OCI-M1 (cell line): ENCODE results near the gene CUBN.
A peak's percentile ranks its signal among the peaks of the same experiment; 100 is the strongest.
"Not testable (repeated sequence)": the region's sequence is repeated elsewhere in the genome, so short reads cannot be mapped to it uniquely, and the experiment has no call there.

Experiments
- DNase-seq: peaks from one replicate; lab custom pipeline; 2025; lab: John Stamatoyannopoulos, UW

CUBN gene

GRCh38 chr10:16867556-16867955 lies 262.1 kb downstream of the CUBN start:
- no peak for DNase-seq

GRCh38 chr10:16866541-16867275 lies 262.9 kb downstream of the CUBN start:
- DNase-seq, result no peak

- DNase-seq, result no peak
Observed at GRCh38 chr10:16865766-16866165, 263.8 kb downstream of the CUBN start.

- no peak for DNase-seq
Observed at GRCh38 chr10:16863766-16864165, 265.8 kb downstream of the CUBN start.

- no peak for DNase-seq
Observed at GRCh38 chr10:16857419-16857818, 272.2 kb downstream of the CUBN start.

GRCh38 chr10:16856567-16856966 lies 273.0 kb downstream of the CUBN start:
- no peak for DNase-seq

GRCh38 chr10:16856092-16856491 lies 273.5 kb downstream of the CUBN start:
- DNase-seq, result no peak

- no peak for DNase-seq
Observed at GRCh38 chr10:16854623-16855022, 275.0 kb downstream of the CUBN start.

GRCh38 chr10:16853809-16854208 lies 275.8 kb downstream of the CUBN start:
- DNase-seq, result no peak

GRCh38 chr10:16853201-16853600 lies 276.4 kb downstream of the CUBN start:
- DNase-seq, result peak; percentile 60

- no peak for DNase-seq
Observed at GRCh38 chr10:16852624-16853023, 277.0 kb downstream of the CUBN start.

GRCh38 chr10:16848562-16849154 lies 281.0 kb downstream of the CUBN start:
- DNase-seq, result no peak

GRCh38 chr10:16847644-16848043 lies 282.0 kb downstream of the CUBN start:
- DNase-seq, result no peak

GRCh38 chr10:16845248-16845647 lies 284.4 kb downstream of the CUBN start:
- no peak for DNase-seq

GRCh38 chr10:16843252-16843870 lies 286.2 kb downstream of the CUBN start:
- DNase-seq, result peak; percentile 91

- DNase-seq, result no peak
Observed at GRCh38 chr10:16835228-16835627, 294.4 kb downstream of the CUBN start.

- DNase-seq, result no peak
Observed at GRCh38 chr10:16832351-16833080, 297.1 kb downstream of the CUBN start.

GRCh38 chr10:16828701-16829175 lies 300.9 kb downstream of the CUBN start:
- DNase-seq, result no peak

- peak; percentile 90 for DNase-seq
Observed at GRCh38 chr10:16828114-16828568, 301.5 kb downstream of the CUBN start.

GRCh38 chr10:16827474-16827873 lies 302.1 kb downstream of the CUBN start:
- DNase-seq, result not testable (repeated sequence)

GRCh38 chr10:16822726-16823360 lies 306.8 kb downstream of the CUBN start:
- no peak for DNase-seq

- no peak for DNase-seq
Observed at GRCh38 chr10:16822027-16822426, 307.6 kb downstream of the CUBN start.
